DMS153 treated with DMSO at 0.1 percent for 48 hours (cell line): Measurements from ENCODE around the gene FAM107B.

ENCODE experiments used
- DNase-seq: peaks from one replicate; lab custom pipeline; 2025; ENCODE audit not compliant: unreplicated experiment; lab: John Stamatoyannopoulos, UW

The FAM107B gene

DNA sequence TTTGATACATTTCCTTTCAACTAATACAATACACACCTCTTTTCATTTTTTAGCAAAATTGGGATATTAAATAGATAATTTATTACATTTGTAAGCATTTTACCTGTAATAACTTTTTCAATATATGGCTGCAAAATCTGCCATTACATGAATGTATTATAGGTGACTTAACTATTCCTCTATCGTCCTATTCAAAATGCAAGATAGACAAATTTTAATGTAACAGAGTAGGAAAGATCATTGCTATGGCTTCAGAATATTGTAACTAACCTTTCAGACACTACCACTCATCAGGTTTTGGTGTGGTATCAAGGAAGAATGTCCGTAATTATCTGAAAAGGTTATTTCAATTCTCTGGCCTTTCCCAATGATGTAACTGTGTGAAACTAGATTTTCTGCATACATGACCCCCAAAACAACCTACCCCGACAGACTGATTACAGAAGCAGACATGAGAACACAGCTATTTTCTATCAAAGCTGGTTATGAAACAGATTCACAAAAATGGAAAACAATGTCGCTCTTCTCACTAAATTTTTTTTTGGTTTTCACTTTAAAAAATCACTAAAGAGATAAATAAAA, 211.2 kb downstream of the FAM107B start:
- no peak for DNase-seq

DNA sequence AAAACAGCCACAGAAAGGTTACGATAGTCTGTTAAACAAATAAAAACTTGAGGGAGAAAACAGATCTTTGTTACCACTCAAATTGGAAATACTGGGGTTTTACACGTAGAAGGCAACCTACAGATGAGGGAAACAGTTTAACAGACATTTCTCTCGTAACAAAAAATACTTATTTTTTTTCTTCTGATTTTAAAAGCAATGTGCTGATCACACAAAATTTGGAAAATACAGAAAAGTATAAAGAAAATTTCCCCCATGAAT, 211.7 kb downstream of the FAM107B start:
- no peak for DNase-seq

DNA sequence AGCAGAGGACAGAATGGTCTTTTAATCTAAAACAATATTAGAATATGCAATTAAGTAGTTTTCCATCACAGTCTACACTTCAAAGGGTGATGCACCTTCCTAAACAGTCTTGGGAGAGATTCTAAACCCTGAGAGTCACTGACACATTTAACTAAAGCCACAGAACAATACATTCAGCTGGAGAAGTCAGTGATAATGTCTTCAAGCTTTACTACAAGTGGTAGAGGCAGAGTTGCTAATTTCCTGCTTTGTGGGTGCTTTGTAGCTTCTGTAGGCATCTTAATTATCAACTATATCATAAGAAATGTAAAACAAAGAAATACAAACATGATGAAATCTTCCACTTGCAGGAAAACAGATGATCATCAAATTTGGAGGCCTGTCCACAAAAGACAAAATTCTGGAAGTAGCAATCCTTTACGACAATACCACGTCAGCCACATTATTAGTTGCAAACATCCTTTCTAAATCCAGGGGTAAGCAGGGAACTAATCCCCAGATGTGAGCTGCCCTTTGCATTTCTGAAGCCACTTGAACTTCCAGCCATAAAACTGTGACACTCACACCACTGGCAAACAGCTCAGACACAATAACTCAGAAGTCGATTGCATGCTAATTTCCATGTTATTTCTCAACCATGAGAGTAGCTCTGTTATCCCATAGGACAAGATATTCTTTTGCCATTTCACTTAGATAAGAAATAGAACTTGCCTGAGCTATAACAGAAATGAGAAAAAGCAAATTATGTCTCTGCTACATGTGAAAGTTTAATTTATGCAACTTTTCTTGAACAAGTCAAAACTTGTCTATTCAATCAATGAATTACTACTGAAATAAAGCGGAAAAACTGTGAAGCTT, 212.2 kb downstream of the FAM107B start:
- no peak for DNase-seq

DNA sequence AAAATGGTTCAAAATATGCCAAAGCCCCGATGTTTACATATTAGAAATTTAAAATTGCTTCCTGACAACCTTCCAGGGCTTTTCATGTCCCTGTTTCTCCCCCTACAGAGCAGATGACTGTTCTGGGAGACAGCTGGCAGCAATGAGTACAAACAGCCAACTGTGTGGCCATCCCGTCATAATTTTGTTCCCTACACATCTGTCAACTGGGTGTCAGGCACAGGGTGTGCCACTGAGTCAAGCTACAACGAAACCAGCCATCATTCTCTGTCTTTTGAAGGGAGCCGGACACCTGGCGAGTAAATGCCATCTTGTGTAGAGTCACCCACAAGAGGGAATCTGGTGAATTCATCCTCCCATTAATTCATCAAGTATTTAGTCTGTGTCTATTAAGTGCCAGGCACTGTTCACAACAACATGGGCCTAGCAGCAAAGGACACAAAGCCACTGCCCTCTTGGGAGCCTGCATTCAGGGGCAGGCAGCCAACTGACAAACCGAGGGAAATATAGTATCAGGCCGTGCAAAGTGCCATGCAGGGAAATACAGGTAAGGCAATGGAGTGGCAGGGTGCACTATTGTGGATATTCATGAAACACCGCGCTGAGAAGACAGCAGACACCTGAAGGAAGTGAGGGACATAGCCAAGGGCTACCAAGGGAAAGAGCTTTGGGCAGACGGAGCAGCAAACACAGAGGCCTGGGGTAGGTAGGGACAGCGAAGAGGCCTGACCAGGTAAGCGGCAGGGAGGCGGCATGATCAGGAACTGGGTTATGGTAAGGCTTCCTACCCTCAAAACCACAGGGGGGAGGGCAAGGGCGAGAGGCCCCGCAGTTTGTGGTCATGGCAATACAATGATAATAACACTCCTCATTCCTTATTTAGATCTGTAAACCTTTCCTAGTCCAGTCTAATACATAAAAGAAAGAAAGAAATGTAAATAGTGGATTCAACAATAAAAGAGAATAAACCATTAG, 213.6 kb downstream of the FAM107B start:
- no peak for DNase-seq

DNA sequence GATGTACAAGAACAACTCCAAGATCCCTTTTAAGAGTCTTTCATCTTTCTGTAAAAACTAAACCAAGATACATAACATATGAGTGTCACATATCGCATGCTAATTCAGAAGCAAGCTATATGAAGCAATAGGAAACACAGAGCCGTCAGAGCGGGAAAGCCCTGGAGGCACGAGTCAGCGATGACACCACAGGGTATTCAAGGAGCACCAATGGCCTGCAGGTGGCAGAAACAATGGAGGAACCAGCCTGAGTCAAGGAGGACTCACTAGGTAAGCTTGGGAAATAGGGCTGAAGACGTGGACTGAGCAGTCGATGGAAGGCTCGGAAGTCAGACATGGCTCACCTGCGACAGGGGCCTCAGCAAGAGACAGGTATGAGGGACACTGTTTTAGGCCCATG, 214.4 kb downstream of the FAM107B start:
- no peak for DNase-seq

DNA sequence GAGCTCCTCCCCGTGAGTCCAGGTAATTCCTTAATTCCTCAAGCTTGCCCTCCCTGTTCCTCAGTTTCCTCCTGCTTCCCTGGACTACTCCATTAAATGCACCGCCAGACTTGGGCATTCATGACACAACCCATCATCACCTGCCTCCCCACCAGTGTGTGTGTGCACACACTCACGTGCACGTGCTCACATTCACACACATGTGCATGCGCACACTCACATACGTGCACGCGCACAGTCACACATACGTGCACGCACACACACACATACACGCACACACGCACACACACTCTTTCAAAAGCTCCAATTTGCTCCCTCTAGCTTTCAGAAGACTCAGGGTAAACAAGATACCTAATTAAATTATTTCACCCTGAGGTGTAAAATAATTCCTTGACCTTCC, 216.7 kb downstream of the FAM107B start:
- no peak for DNase-seq

DNA sequence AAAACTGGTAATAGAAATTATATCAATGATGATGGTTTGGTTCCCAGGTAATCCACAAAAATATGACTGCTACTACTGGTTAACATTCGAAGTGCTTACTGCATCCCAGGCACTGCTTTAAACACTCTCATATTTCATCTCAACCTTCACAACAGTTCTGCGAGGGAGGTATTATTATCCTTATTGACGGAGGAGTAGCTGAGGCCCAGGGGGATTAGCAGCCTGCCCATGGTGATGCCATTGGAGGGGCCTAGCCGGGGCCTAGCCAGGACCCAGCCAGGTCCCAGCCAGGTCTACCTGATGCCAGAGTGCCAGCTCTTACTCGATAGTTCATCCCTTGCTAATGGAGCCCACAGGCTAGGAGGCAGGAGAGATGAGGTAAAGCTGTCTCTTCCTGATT, 217.1 kb downstream of the FAM107B start:
- no peak for DNase-seq

DNA sequence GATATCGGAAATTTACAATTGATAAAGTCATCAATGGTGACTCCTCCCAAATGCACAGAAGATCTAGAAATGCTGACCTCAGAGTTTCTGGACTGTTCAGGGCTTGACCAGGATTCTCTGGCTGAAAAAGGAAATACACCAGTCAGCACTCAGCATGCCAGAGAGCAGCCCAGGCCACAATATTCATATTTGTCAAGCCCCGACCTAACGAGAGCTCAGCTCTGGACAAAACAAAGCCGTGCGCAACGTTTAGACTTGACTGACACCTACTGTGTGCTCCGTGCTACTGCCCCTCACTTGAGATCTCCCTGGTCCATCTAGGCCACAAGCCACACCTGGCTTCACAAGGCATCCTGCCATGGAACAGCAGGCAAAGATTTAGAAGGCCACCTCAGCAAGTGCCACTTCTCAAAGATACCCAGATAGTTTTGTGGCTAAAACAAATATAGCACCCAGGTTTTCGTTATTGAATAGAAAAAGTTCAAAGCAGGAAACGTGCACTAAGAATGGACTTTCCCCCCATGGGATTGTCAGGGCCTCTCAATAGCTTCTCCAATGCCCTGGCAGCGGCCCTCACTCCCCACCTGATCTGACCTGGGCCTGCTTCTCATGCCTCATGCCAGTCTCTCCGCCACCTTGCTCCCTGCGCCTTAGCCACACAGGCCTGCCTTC, 218.3 kb downstream of the FAM107B start:
- no peak for DNase-seq

DNA sequence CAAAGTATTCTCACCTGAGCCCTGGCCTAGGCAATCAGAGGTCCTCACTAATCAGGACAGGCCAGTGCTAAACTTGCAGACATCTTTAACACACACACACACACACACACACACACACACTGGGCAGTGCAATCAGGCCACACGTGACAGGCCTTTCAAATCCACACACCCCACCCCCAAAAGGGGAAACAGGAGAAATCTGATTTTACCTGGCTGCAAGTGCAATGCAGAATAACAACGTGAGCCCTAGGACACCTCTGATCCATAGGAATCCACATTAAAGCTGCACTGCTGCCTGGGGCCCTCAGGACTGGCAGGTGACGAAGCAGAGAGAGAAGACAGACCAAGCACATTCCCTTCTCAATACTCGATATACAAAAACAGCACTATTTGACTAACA, 218.9 kb downstream of the FAM107B start:
- DNase-seq, result no peak

DNA sequence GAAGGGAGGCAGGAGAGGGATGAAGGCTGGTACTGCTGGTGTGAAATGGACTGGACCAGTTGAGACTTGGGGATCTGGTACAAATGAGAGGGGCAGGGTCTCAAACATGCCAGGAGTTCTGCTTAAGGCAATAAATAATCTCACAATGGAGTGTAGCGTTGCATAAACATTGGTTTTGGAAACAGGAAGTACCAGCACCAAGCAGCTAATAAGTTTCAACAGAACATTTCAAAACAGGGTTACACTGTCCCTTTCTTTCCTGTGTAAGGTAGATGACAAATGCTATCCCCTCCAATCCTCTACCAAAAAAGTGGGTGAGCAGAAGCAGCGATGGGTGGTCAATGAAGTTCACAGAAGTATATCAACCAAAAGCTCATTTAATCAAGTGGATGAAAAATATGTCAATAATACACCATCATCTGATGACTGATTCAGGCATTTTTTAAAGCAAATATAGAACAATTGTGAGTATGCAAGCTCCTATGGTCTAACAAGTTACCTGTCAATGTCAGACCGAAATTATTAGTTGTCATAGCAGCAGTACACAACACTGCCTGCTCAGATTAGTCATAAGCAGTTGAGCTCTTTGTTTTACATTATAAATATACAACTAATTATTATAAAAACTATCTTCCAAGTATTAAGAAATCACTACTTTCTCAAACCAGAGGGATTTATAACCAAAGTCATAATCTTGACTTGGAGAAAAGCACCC, 220.0 kb downstream of the FAM107B start:
- no peak for DNase-seq

DNA sequence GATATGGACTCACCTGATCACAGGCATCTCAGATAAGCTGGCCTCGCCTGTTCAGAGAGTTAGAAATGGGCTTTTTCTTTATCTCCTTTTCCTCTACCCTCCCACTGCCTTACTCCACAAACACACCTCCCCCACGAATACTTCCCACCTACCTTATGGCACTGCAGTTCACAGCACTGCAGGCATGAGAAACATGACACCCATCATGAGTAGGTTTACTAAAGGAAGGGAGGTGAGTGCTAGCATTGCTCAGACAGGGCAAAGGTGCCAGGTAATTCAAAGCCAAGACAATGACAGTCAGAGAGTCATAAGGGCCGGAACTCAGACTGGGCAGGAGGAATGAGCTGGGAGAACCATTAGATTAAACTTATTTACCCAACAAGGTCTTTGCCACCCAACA, 220.6 kb downstream of the FAM107B start:
- DNase-seq, result no peak

DNA sequence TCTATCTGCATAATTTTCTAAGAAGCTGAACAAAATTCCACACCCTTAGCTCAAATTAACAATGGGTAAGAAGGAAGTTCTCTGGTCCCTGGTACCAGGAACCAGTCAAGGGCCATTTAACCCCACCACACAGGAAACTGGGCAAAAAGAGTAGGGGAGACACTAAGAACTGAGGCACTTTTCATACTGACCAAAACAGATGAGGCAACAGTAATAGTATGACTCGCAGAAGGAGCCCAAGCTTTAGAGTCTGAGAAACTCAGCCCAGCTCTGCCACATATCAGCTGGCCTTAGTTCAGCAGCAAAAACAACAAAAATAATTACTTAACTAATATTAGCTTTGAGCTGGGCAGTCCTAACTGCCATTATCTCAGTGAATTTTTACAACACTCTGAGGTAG, 221.2 kb downstream of the FAM107B start:
- DNase-seq, result no peak

DNA sequence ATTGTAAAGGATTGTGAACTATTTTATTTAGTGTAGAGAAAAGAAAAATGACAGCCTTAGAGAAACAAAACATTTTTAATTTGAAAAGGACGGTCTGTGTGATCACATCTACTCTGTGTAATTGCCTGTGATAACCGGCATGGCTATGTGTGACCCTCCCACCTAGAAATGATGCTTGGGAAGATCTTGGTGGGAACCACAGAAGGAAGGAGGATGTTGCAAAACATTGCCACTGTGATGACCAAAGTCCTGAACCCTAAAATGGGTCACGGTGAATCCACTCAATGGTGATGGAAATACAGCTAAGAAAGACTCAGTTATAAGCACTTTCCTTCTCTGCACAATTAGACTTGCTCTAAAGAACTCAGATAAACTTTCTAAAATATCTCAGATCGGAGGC, 222.7 kb downstream of the FAM107B start:
- no peak for DNase-seq

DNA sequence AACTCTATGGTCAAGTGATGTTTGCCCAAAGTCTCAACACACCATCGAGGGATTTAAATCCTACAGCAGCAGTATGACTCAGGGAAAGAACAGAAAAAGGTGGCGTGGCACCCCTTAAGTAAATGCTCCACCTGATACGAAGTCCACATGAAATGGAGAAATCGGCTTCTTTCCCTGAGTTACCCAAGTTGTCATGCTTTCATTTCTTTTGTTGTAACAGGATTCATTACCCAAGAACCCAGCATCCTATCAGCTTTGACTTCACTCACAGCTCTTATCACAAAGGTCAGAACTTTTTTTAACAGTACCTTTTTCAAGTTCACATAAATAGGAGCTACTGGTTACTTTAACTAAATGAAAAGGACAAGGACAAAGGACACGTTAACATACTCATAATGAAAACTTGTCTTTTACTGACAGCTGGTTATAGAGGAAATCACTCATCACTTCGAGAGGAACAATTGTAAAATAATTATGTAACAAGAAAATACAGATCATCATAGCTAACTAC, 224.2 kb downstream of the FAM107B start:
- no peak for DNase-seq

DNA sequence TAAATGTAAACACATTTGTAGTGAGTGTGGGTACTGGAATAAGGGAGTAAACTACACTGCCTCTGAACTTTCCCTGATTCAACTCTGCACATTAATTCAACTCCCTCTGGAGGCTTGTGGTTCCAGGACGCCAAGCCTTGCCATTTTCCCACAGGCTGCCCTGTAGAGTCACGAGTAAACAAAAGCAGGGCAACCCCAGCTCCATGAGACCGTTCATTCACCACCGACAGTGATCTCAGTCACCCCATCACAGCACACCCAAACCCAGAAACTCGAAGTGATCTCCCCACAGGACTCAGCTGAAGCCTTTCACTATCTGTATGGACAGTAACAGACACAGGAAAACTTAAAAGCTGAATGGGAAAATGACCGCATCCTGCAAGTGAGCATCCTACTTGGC, 225.2 kb downstream of the FAM107B start:
- DNase-seq, result no peak

DNA sequence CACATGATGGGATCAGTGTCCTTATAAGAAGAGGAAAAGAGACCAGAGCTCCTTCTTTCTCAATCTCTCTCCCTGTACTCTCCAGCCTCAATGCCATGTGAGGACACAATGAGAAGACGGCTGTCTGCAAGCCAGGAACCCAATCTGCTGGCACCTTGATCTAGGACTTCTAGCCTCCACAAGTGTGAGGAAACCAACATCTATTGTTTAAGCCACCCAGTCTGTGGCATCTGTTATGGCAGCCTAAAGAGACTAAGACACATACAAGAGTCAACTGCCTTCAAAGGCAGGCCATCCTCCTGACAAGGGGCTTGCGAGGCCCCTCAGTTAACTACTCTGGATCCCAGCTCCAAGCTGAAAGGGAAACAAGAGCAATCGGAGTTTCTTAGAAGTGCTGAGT, 225.7 kb downstream of the FAM107B start:
- no peak for DNase-seq

DNA sequence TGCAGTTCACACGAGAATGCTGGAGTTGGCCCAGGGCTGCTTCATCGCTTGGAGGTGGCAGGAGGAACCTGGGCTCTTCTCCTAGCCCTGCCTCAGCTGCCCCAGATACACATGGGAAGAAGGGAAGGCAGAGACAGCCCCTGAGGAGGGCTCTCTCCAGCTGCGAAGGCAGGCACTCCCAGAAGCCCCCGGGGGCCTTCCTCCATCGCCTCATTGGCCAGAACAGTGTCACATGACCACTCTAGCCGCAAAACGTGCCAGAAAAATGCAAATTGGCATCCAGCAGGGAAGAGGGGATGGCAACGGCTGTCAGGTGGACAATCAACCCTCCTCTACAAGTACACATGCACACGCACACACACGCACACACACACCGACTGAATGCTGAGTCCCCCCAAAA, 226.2 kb downstream of the FAM107B start:
- DNase-seq, result no peak

DNA sequence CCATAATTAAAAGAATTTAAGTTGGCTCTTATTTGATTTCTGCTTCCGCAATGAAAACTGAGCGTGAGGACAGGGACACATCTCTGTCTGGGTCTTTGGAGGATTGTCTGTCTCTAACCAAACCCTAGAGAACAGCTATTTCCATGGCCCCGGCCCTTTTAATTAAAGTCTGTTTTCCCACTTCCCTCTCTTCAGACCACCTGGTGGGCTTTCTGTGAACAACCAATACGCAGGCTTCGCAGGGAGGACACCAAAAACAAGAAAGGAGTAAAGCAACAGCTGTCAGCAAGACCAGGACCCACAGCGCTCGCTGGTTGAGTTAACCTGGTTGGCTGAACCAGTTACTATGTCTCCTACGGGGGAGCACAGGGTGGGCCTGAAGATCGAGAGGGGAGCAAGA, 226.9 kb downstream of the FAM107B start:
- no peak for DNase-seq

DNA sequence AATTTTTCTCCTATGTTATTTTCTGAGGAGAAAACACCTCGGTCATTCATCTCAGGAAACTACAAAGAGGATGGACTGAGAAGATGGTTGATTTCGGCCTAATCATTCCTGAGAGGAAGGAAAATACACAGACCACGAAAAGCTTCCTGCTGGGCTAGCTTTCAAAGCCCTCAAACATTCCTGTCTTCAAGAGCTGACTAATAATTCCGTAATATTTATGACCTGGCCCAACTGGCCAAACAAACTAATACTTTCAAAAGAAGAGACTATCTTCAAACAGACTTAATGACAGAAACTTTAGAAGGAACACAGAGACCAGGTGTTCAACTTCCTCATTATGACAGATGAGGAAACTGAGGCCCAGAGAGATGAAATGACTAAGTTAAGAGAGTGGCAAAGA, 228.9 kb downstream of the FAM107B start:
- no peak for DNase-seq

DNA sequence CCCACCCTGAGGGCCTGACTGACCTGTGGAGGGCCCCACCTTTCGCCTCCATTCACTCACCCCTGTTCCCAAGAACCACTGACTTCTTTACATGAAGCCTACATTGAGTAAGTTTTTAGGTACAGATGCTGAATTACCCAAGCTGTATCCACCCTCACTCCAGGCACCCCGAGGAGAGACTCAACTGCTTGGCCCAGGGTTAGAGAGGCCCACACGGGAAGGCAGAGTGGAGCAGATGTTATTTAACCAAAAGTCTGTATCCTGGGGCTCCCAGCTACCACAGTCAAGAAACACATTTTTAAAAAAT, 230.8 kb downstream of the FAM107B start:
- DNase-seq, result no peak
